Measurements from ENCODE around the gene LGALS3. TPM values are rescaled to one million over a fixed set of nuclear protein-coding genes. Genes with fewer than 3 reads are reported as not detected.

The LGALS3 gene
- polyA plus RNA-seq, 1 donor (not counting 4 experiments of a cell fraction or from before 2014, with no cell fraction given) = 193 TPM

DNA sequence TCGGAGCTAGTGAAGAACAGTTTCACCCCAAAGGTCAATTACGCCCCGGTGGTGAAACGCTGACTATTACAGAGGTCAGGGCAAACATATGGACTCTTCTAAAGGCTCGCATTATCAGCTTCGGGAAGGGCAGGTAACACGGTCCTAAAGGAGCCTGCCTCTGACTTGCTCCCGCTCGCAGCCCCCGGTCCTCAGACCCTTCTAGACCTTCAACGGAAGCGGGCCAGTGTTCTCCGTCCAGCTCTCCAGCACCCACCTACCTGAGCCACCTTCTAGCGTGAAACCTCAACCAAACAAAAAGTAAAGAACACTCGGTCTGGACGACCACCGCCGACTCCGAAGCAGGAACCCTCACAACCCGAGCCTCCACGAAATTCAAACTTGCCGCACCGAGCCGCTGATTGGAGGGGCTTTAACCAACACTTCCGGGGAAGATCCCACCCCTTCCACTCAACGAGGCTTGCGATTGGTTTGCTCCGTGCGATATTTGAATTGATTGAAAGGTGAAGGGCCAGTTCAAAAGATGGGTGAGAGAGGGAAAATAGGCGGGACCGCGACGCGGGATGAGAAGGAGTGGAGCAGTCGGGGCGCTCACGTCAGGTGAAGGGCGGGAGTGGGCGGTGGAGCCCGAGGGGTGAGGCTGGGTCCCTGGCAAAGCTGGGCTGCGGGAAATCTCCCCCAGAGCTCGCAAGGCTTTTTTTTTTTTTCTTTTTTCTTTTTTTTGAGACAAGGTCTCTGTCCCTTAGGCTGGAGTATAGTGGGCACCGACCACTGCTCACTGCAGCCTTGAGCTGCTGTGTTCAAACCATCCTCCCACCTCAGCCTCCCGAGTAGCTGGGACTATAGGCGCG, 62.4 kb downstream of the LGALS3 start, which contains the start of gene DLGAP5:
Gene DLGAP5, minus strand, starts transcription at position 383 of the 851 bp plus-strand sequence. CDS start 2,406 bp downstream, outside the sequence.
- dilution Hi-C loops (cut with MboI; ENCODE audit: extremely low pct_ligation_motif_present, low sequenced_read_pairs) = no loop called here
- peaks cover 21% of the 10 kb centered on the region for H3K79me2 ChIP-seq (ENCODE audit: control insufficient read depth, insufficient read depth, low read length)
- H3K9me1 ChIP-seq (ENCODE audit: control insufficient read depth, extremely low read depth, insufficient read depth, low read length) = no peaks in the 10 kb centered on the region
- no peaks in the 10 kb centered on the region for H4K20me1 ChIP-seq (ENCODE audit: control insufficient read depth, extremely low read depth, insufficient read depth, low read length)
- FAIRE-seq (peak; percentile 51), DNase-seq (ENCODE audit: low read depth, low spot score) (peak; percentile 44)
- no peaks in the 10 kb centered on the region for H3K36me3 ChIP-seq (ENCODE audit: control insufficient read depth in 2 of 2, extremely low read depth in 1 of 2, insufficient read depth in 2 of 2, low read length in 2 of 2)
- TF ChIP-seq EZH2 (IDR thresholded peaks at IDR 0.05; ENCODE audit: low read length) = no peak
- TF ChIP-seq, protein P1, sequence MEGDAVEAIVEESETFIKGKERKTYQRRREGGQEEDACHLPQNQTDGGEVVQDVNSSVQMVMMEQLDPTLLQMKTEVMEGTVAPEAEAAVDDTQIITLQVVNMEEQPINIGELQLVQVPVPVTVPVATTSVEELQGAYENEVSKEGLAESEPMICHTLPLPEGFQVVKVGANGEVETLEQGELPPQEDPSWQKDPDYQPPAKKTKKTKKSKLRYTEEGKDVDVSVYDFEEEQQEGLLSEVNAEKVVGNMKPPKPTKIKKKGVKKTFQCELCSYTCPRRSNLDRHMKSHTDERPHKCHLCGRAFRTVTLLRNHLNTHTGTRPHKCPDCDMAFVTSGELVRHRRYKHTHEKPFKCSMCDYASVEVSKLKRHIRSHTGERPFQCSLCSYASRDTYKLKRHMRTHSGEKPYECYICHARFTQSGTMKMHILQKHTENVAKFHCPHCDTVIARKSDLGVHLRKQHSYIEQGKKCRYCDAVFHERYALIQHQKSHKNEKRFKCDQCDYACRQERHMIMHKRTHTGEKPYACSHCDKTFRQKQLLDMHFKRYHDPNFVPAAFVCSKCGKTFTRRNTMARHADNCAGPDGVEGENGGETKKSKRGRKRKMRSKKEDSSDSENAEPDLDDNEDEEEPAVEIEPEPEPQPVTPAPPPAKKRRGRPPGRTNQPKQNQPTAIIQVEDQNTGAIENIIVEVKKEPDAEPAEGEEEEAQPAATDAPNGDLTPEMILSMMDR (optimal IDR thresholded peaks at IDR 0.05 in 1 of 3, IDR thresholded peaks at IDR 0.05 in 1 of 3, conservative IDR thresholded peaks at IDR 0.05 in 1 of 3; ENCODE audit: extremely low read depth in 1 of 3, insufficient read depth in 2 of 3, low read length in 3 of 3) = no peak
- peak within 1 kb of the TSS; percentile 76 for H3K27ac ChIP-seq (ENCODE audit: control insufficient read depth, insufficient read depth, low read length)
- peaks cover 11% of the 10 kb centered on the region for H3K4me1 ChIP-seq (ENCODE audit: control insufficient read depth, extremely low read depth, insufficient read depth, low read length)
- H3K27me3 ChIP-seq (ENCODE audit: control insufficient read depth, extremely low read depth, insufficient read depth, low read length) = no peaks in the 10 kb centered on the region
- H3K4me2 ChIP-seq (ENCODE audit: control insufficient read depth, extremely low read depth, insufficient read depth, low read depth, low read length) = peak within 1 kb of the TSS; percentile 97
- no peaks in the 10 kb centered on the region for H3K9me3 ChIP-seq (ENCODE audit: control insufficient read depth, low read depth, low read length)
- peak within 1 kb of the TSS; percentile 99 for H2AFZ ChIP-seq (ENCODE audit: control insufficient read depth, low read length)
- H3K4me3 ChIP-seq (ENCODE audit: control insufficient read depth in 2 of 3, extremely low read depth in 1 of 3, insufficient read depth in 2 of 3, low read depth in 1 of 3, low read length in 3 of 3) = peak within 1 kb of the TSS; percentile 66 to 94 (median 71)
- H3K9ac ChIP-seq (ENCODE audit: control insufficient read depth, extremely low read depth, insufficient read depth, low read length) = peak within 1 kb of the TSS; percentile 82

DNA sequence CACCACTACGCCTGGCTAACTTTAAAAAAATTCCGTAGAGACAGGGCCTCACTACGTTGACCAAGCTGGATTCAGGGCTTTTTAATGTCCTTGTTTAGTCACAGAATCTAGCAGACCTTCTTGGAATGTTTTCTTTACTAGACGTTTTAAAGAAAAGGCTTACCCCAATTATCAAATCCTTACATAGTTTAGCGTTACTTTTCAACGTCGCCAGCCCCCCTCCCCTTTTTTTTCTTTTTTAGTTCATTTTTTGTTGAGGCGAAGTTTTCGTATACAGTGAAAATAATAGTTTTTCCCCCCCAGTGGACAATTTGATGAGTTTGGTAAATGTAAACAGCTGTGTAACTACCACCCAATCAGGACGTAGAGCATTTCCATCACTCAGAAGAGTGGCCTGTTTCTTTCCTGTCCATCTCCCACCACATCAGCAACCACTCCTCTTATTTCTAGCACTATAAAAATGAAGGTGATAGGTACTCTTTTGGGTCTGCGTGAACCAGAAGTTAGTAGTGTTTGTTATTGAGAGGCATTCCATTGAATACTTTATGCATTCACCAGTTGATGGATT, 63.1 kb downstream of the LGALS3 start:
- Histone ChIP-seq H3K4me3 (ENCODE audit: control insufficient read depth in 2 of 3, extremely low read depth in 1 of 3, insufficient read depth in 2 of 3, low read depth in 1 of 3, low read length in 3 of 3) (peak overlapping the region; percentile 66 to 94 (median 71)), H4K20me1 (ENCODE audit: control insufficient read depth, extremely low read depth, insufficient read depth, low read length) (no peaks in the 10 kb centered on the region), H3K9me3 (ENCODE audit: control insufficient read depth, low read depth, low read length) (no peaks in the 10 kb centered on the region), H3K9ac (ENCODE audit: control insufficient read depth, extremely low read depth, insufficient read depth, low read length) (peak overlapping the region; percentile 82), H3K27me3 (ENCODE audit: control insufficient read depth, extremely low read depth, insufficient read depth, low read length) (no peaks in the 10 kb centered on the region), H3K27ac (ENCODE audit: control insufficient read depth, insufficient read depth, low read length) (peak overlapping the region; percentile 76), H2AFZ (ENCODE audit: control insufficient read depth, low read length) (peak overlapping the region; percentile 82), H3K4me1 (ENCODE audit: control insufficient read depth, extremely low read depth, insufficient read depth, low read length) (peaks cover 11% of the 10 kb centered on the region), H3K79me2 (ENCODE audit: control insufficient read depth, insufficient read depth, low read length) (peaks cover 21% of the 10 kb centered on the region), H3K36me3 (ENCODE audit: control insufficient read depth in 2 of 2, extremely low read depth in 1 of 2, insufficient read depth in 2 of 2, low read length in 2 of 2) (no peaks in the 10 kb centered on the region), H3K9me1 (ENCODE audit: control insufficient read depth, extremely low read depth, insufficient read depth, low read length) (no peaks in the 10 kb centered on the region), H3K4me2 (ENCODE audit: control insufficient read depth, extremely low read depth, insufficient read depth, low read depth, low read length) (peak overlapping the region; percentile 97)
- no peak for DNase-seq (ENCODE audit: low read depth, low spot score)
- dilution Hi-C loops (cut with MboI; ENCODE audit: extremely low pct_ligation_motif_present, low sequenced_read_pairs) = no loop called here
- no peak for FAIRE-seq
- TF ChIP-seq, protein P1 (optimal IDR thresholded peaks at IDR 0.05 in 1 of 3, IDR thresholded peaks at IDR 0.05 in 1 of 3, conservative IDR thresholded peaks at IDR 0.05 in 1 of 3; ENCODE audit: extremely low read depth in 1 of 3, insufficient read depth in 2 of 3, low read length in 3 of 3) = no peak
- no peak for TF ChIP-seq EZH2 (IDR thresholded peaks at IDR 0.05; ENCODE audit: low read length)

Data from keratinocyte (primary cell).